Osteoblast (primary cell): ENCODE data around the gene LZTR1. TPM values are rescaled to one million over a fixed set of nuclear protein-coding genes. Genes with fewer than 3 reads are reported as not detected.
"Not testable (repeated sequence)": the region's sequence is repeated elsewhere in the genome, so short reads cannot be mapped to it uniquely, and the experiment has no call there.

ENCODE experiments used
- DNase-seq: peaks from one replicate; pipeline ENCODE4 v3.0.0; 2011; ENCODE audit warnings: low spot score, mixed read lengths; ENCODE audit not compliant: insufficient read length; ENCODE audit errors: missing footprints
- H2AFZ ChIP-seq: 2 replicates; pipeline ENCODE4 v1.6.0; 2011; ENCODE audit warnings: mild to moderate bottlenecking, low read length
- H3K27ac ChIP-seq: 2 replicates; pipeline ENCODE4 v1.5.1; 2011; ENCODE audit warnings: mild to moderate bottlenecking, low read depth, low read length, moderate library complexity
- H3K27me3 ChIP-seq: 2 replicates; pipeline ENCODE4 v1.6.0; 2012; ENCODE audit warnings: mild to moderate bottlenecking, control low read depth, inconsistent platforms, low read length, moderate library complexity; ENCODE audit not compliant: insufficient read depth
- H3K36me3 ChIP-seq: 2 replicates; pipeline ENCODE4 v1.5.1; 2011; ENCODE audit warnings: mild to moderate bottlenecking, low read length, control low read depth, moderate library complexity; ENCODE audit not compliant: insufficient read depth
- H3K4me1 ChIP-seq: 2 replicates; pipeline ENCODE4 v1.5.1; 2011; ENCODE audit warnings: mild to moderate bottlenecking, low read length, control low read depth, moderate library complexity; ENCODE audit not compliant: insufficient read depth
- H3K4me2 ChIP-seq: 2 replicates; pipeline ENCODE4 v1.6.0; 2011; ENCODE audit warnings: mild to moderate bottlenecking, low read length; ENCODE audit not compliant: insufficient read depth
- H3K4me3 ChIP-seq: fragments of 200-600 bp; sonication (generic); 3 replicates; pipeline ENCODE4 v1.5.1; 2012; ENCODE audit warnings: mild to moderate bottlenecking, low read length, inconsistent platforms; ENCODE audit not compliant: insufficient read depth
- H3K79me2 ChIP-seq: 2 replicates; pipeline ENCODE4 v1.6.0; 2012; ENCODE audit warnings: mild to moderate bottlenecking, low read length, control low read depth, inconsistent platforms; ENCODE audit not compliant: insufficient read depth
- H3K9me3 ChIP-seq: 2 replicates; pipeline ENCODE4 v1.5.1; 2011; ENCODE audit warnings: low read depth, low read length, control low read depth
- H4K20me1 ChIP-seq: 2 replicates; pipeline ENCODE4 v1.6.0; 2012; ENCODE audit warnings: mild to moderate bottlenecking, low read length, control low read depth; ENCODE audit not compliant: insufficient read depth
- CTCF ChIP-seq: IDR thresholded peaks from 2 replicates; pipeline ENCODE4 v1.5.1; 2011; ENCODE audit warnings: mild to moderate bottlenecking, low read depth, low read length, moderate library complexity; ENCODE audit errors: extremely low read depth
- total RNA-seq: library from RNA; depleted of rRNA; stranded (reverse); fragments of >200 nt; gene quantifications from 2 replicates; pipeline ENCODE4 v1.2.3, GENCODE V29; 2012

Gene LZTR1
- total RNA-seq = 56.8 and 58.0 TPM in 2 replicates

GRCh38 chr22:20981787-20982562, at the start of gene LZTR1:
TSS of gene LZTR1 (plus strand) at chr22:20982297. CDS start at chr22:20982372, 75 bp downstream.
- peak; percentile 99 for DNase-seq
- H3K79me2 ChIP-seq = peaks cover 34% of the 10 kb centered on the region
- H3K36me3 ChIP-seq = peaks cover 18% of the 10 kb centered on the region
- H3K4me1 ChIP-seq = peaks cover 30% of the 10 kb centered on the region
- H4K20me1 ChIP-seq = peaks cover 6% of the 10 kb centered on the region
- TF ChIP-seq CTCF = peak; percentile 60
- no peaks in the 10 kb centered on the region for H3K27me3 ChIP-seq
- H3K4me2 ChIP-seq = peak within 1 kb of the TSS; percentile 97
- peak within 1 kb of the TSS; percentile 85 for H3K27ac ChIP-seq
- peak within 1 kb of the TSS; percentile 91 for H2AFZ ChIP-seq
- peaks cover 7% of the 10 kb centered on the region for H3K9me3 ChIP-seq
- H3K4me3 ChIP-seq = peak within 1 kb of the TSS; percentile 99

- H3K4me2 ChIP-seq = no peak overlapping the region
- H3K9me3 ChIP-seq = no peaks in the 10 kb centered on the region
- DNase-seq = no peak
- no peak overlapping the region for H3K4me3 ChIP-seq
- H3K79me2 ChIP-seq = peaks cover 95% of the 10 kb centered on the region
- H3K27me3 ChIP-seq = no peaks in the 10 kb centered on the region
- no peak overlapping the region for H3K27ac ChIP-seq
- H3K36me3 ChIP-seq = peaks cover 26% of the 10 kb centered on the region
- TF ChIP-seq CTCF = no peak
- H3K4me1 ChIP-seq = no peaks in the 10 kb centered on the region
- H4K20me1 ChIP-seq = peaks cover 66% of the 10 kb centered on the region
- H2AFZ ChIP-seq = no peak overlapping the region
Measured at GRCh38 chr22:20933910-20934309, 48.2 kb upstream of the LZTR1 start.

- Histone ChIP-seq H4K20me1 (peaks cover 67% of the 10 kb centered on the region), H3K79me2 (peaks cover 96% of the 10 kb centered on the region), H3K36me3 (peaks cover 27% of the 10 kb centered on the region)
- not testable (repeated sequence) for H3K4me2 ChIP-seq, H3K27me3 ChIP-seq, H3K4me1 ChIP-seq, H3K9me3 ChIP-seq, DNase-seq, H2AFZ ChIP-seq, H3K4me3 ChIP-seq, H3K27ac ChIP-seq
Measured at GRCh38 chr22:20935049-20935448, 47.0 kb upstream of the LZTR1 start.

- H3K9me3 ChIP-seq, H2AFZ ChIP-seq, H3K4me2 ChIP-seq, H3K27me3 ChIP-seq, DNase-seq, H3K4me1 ChIP-seq, H3K4me3 ChIP-seq: not testable (repeated sequence)
- Histone ChIP-seq H4K20me1 (peaks cover 72% of the 10 kb centered on the region), H3K36me3 (peaks cover 27% of the 10 kb centered on the region), H3K27ac (peak overlapping the region; percentile 37), H3K79me2 (peaks cover 96% of the 10 kb centered on the region)
Measured at GRCh38 chr22:20935780-20936539, 46.1 kb upstream of the LZTR1 start.
